Central memory CD8-positive, alpha-beta T cell (primary cell): ENCODE measurements around the gene MYO5A.

ENCODE experiments used
- ATAC-seq: fragments of 150-1000 bp; cut with Tn5 transposase; replicated peaks from 2 replicates; pipeline ENCODE4 v1.10.0; 2022; ENCODE audit warnings: mild to moderate bottlenecking, moderate FRiP score, moderate number of reproducible peaks; ENCODE audit not compliant: poor library complexity, severe bottlenecking; ENCODE audit errors: extremely low read depth
- DNase-seq, 2 donors: peaks; one replicate each; pipeline ENCODE4 v3.0.0; 2021; ENCODE audit warnings: low spot score in 2 of 2
- H3K27ac Mint-ChIP-seq: one replicate; pipeline ENCODE4 v1.8.0; 2022; ENCODE audit warnings: low read depth, mild to moderate bottlenecking, moderate library complexity, mixed read lengths
- H3K27me3 Mint-ChIP-seq: one replicate; pipeline ENCODE4 v1.8.0; 2022; ENCODE audit warnings: mixed read lengths
- H3K36me3 Mint-ChIP-seq: one replicate; pipeline ENCODE4 v1.8.0; 2022; ENCODE audit warnings: mild to moderate bottlenecking, moderate library complexity, mixed read lengths; ENCODE audit not compliant: insufficient read depth
- H3K4me1 Mint-ChIP-seq: one replicate; pipeline ENCODE4 v1.8.0; 2022; ENCODE audit warnings: mixed read lengths
- H3K4me3 Mint-ChIP-seq: one replicate; pipeline ENCODE4 v1.8.0; 2022; ENCODE audit warnings: mild to moderate bottlenecking, moderate library complexity, mixed read lengths
- H3K9me3 Mint-ChIP-seq: one replicate; pipeline ENCODE4 v1.8.0; 2022; ENCODE audit warnings: mixed read lengths

Gene MYO5A

DNA sequence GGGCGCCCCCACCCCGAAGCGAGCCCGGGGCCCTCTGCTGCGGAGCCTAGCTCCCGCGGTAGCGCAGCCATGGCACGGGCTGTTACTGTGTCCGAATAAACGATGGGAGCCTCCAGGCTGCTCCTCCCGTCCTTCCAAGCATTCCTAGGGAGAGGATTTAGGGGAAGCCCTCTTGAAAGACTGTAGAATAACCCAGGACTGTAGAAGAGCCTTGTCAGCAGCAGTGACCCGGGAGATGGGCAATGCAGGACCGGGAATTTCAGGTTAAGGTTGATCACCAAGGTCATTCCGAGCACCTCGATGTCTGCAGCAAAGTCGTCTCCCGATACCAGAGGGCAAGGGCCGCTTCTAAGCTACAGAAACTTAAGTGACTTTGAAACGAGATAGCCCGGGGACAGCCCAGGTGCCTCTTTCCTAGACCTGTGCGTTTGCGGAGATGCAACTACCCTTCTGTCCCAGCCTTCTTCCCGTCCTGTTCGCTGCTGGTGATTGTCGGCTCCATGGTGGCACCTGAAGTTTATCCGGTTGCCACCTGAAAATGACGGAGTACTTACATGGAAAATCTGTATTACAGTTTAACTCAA is 753 bp upstream of the MYO5A start:
- Mint-ChIP-seq H3K27me3 (no peaks in the 10 kb centered on the region), H3K27ac (peak overlapping the region; percentile 89), H3K4me1 (peaks cover 32% of the 10 kb centered on the region), H3K4me3 (peak overlapping the region; percentile 81), H3K36me3 (peaks cover 9% of the 10 kb centered on the region), H3K9me3 (no peaks in the 10 kb centered on the region)
- ATAC-seq (peak; percentile 7), DNase-seq (peak in 1 of 2 donors; percentile 16)

DNA sequence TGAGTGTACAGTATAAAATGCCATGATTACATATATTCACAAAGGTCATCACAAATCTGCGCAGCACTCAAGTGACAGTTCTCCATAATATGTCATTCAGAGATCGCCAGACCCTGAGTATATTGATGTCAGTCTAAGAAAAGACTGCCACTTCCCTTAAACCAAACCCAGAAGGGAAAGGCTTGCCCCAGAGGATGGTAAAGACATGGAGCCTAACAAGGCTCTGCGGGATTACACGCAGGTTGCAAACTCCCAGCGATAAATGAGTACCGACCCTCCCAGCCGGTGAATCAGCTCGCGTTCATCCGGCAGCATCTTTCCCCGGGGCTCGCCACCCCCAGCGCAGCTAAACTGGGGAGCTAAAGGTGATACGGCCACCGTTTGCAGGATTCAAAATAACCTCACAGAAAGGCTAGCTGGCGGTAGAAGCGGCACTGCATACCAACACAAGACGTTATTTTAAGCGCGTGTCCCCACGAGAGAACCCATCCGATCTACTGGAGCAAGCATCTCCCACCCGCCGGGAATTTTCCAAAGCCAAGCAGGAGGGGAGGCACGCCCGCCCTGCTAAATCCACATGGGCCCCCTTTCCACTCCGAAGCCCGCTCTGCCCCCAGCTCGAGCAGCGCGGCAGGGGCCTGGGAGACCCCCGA is 643 bp downstream of the MYO5A start:
- peak overlapping the region; percentile 81 for H3K4me3 Mint-ChIP-seq

DNA sequence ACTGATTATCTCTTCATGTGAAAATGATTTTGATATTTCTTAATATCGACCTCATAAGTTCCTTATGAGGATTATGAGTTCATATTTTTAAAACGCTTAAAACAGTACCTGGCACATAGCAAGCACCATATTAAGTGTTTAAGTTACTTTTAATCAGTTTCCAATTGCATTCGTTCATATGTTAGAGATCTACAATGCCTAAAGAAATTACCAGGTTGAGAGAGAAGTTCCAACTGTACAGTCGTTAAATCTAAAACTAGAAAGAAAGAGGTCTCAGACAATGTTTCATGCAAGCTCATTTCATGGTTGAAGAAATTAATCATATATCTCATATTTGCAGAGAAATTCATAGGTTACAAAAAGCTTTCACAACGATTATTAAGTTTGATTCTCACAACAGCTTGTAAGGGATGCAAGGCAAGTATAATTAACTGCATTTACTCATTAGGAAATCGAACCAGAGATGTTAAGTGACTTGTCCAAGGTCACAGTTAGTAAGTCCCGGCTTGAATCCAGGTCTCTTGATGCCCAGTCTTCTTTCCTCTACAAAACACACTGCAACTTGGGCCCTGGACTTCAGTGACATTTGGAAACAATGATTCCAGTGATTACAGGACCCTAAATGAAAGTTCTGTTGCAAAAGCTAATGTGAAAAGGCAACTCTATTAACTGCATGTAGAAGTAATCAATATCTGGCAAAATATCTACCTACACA is 1.3 kb downstream of the MYO5A start:
- no peak for ATAC-seq
- peak overlapping the region; percentile 83 for H3K27ac Mint-ChIP-seq
- no peaks in the 10 kb centered on the region for H3K9me3 Mint-ChIP-seq
- H3K27me3 Mint-ChIP-seq, result no peaks in the 10 kb centered on the region
- no peak for DNase-seq
- H3K36me3 Mint-ChIP-seq, result peaks cover 12% of the 10 kb centered on the region
- H3K4me1 Mint-ChIP-seq, result peaks cover 49% of the 10 kb centered on the region
- peak overlapping the region; percentile 81 for H3K4me3 Mint-ChIP-seq

More for the DNA sequence above, 643 bp downstream of the MYO5A start:
- H3K27ac Mint-ChIP-seq, result peak overlapping the region; percentile 83
- no peaks in the 10 kb centered on the region for H3K9me3 Mint-ChIP-seq
- peaks cover 46% of the 10 kb centered on the region for H3K4me1 Mint-ChIP-seq
- peak; percentile 15 for ATAC-seq
- H3K27me3 Mint-ChIP-seq, result no peaks in the 10 kb centered on the region
- DNase-seq, result peak; percentile 18 to 22
- peaks cover 12% of the 10 kb centered on the region for H3K36me3 Mint-ChIP-seq

- H3K27ac Mint-ChIP-seq, result no peak overlapping the region
- no peak for DNase-seq
Observed at GRCh38 chr15:52524223-52525136, 4.2 kb downstream of the MYO5A start.

DNA sequence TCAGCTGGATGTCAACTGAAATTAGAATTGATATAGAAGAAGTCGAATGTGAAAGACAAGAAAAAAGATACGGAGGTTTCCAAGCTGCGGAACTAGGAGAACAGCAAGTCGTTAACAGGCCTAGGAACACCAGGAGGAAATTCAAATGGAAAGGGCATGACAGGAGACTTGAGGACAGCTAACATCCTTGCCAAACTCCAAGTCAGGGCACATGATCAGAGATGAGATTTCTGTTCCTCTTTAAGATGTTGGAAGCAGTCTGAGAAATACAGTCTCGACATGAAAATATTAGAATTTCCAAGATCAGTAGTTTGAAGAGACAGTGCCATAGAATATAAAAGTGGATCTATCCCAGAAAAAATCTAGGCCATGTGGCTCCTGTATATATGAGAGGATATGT is 5.0 kb downstream of the MYO5A start:
- H3K9me3 Mint-ChIP-seq, result no peaks in the 10 kb centered on the region
- no peaks in the 10 kb centered on the region for H3K27me3 Mint-ChIP-seq
- peaks cover 9% of the 10 kb centered on the region for H3K36me3 Mint-ChIP-seq
- ATAC-seq (no peak), DNase-seq (no peak)
- H3K27ac Mint-ChIP-seq, result no peak overlapping the region
- H3K4me3 Mint-ChIP-seq, result no peak overlapping the region
- H3K4me1 Mint-ChIP-seq, result peaks cover 61% of the 10 kb centered on the region

More at GRCh38 chr15:52524223-52525136, 4.2 kb downstream of the MYO5A start:
- H3K4me3 Mint-ChIP-seq, result no peak overlapping the region
- no peaks in the 10 kb centered on the region for H3K27me3 Mint-ChIP-seq
- H3K36me3 Mint-ChIP-seq, result peaks cover 9% of the 10 kb centered on the region
- peaks cover 56% of the 10 kb centered on the region for H3K4me1 Mint-ChIP-seq
- no peak for ATAC-seq
- H3K9me3 Mint-ChIP-seq, result no peaks in the 10 kb centered on the region

DNA sequence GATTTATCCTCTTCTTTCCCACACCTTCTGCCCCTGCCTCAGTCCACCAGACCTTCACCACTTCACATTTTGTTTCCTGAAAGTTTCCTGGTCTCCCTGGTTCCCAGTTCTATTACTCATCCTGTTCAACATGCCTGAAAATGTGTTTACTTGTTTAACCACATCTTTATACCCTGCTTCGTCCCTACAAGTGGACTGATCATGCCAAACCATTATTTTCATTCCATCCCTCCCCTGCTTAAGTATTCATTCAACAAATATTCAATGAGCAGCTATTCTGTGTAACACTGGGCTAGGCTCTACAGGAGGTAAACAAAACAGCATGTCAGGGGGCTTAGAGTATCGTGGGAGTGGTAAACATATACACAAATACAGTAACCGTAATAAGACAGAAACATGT is 5.5 kb downstream of the MYO5A start:
- ATAC-seq, result no peak
- DNase-seq, result no peak

GRCh38 chr15:52521682-52522081 is 7.0 kb downstream of the MYO5A start:
- H3K4me3 Mint-ChIP-seq, result no peak overlapping the region
- ATAC-seq, result no peak

More for the DNA sequence above, 5.5 kb downstream of the MYO5A start:
- Mint-ChIP-seq H3K4me1 (peaks cover 61% of the 10 kb centered on the region), H3K36me3 (peaks cover 9% of the 10 kb centered on the region), H3K4me3 (no peak overlapping the region), H3K9me3 (no peaks in the 10 kb centered on the region), H3K27ac (no peak overlapping the region), H3K27me3 (no peaks in the 10 kb centered on the region)

GRCh38 chr15:52520421-52520820 is 8.3 kb downstream of the MYO5A start:
- H3K4me1 Mint-ChIP-seq, result peaks cover 45% of the 10 kb centered on the region
- H3K9me3 Mint-ChIP-seq, result no peaks in the 10 kb centered on the region
- no peak overlapping the region for H3K27ac Mint-ChIP-seq
- H3K4me3 Mint-ChIP-seq, result no peak overlapping the region
- H3K27me3 Mint-ChIP-seq, result no peaks in the 10 kb centered on the region
- H3K36me3 Mint-ChIP-seq, result peaks cover 4% of the 10 kb centered on the region
- DNase-seq (no peak), ATAC-seq (no peak)

More at GRCh38 chr15:52521682-52522081, 7.0 kb downstream of the MYO5A start:
- DNase-seq, result no peak
- Mint-ChIP-seq H3K27me3 (no peaks in the 10 kb centered on the region), H3K36me3 (peaks cover 6% of the 10 kb centered on the region), H3K27ac (no peak overlapping the region), H3K4me1 (peaks cover 50% of the 10 kb centered on the region), H3K9me3 (no peaks in the 10 kb centered on the region)

DNA sequence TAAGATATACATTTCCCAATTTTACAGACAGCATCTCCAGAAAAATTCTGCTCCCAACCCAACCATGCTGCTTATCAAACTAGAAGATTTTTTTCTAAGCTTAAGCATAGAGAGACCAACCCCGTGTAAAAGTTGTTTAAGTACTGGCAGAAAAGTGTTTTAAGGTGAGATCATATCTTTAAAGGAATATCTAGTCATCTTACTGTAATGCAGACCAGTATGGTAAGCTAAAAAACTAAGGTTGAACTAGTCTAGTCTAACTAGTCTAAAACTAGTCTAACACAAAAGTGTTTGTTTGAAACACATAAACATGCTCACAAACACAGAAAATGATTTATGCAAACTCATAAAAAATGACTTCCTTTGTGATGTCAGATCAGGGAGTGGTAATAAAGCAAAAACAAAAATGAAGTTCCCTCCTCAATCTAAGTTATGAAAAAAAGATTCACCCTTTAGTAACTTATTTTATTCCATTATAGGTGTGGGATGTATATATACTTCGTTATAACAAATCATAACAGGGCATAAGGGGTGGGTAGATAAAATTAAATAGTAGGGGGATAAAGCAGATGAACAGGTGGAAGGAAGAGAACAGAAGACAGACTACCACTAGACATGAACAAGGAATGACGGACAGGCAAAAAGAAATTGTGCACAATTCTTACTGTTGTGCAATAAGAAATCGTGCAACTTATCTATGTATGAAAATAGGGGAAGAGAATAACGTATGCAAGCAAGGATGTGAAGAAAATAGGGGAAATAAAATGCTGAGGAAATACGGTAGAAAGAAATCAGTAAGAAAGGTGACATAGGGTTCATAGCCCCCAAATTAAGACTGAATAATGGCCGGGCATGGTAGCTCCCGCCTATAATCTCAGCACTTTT is 10.0 kb downstream of the MYO5A start:
- H3K9me3 Mint-ChIP-seq, result no peaks in the 10 kb centered on the region
- no peak overlapping the region for H3K27ac Mint-ChIP-seq
- no peak overlapping the region for H3K4me3 Mint-ChIP-seq
- DNase-seq, result no peak
- H3K27me3 Mint-ChIP-seq, result no peaks in the 10 kb centered on the region
- peaks cover 35% of the 10 kb centered on the region for H3K4me1 Mint-ChIP-seq
- peaks cover 1% of the 10 kb centered on the region for H3K36me3 Mint-ChIP-seq
- no peak for ATAC-seq

GRCh38 chr15:52517014-52517413 is 11.7 kb downstream of the MYO5A start:
- Mint-ChIP-seq H3K4me1 (peaks cover 28% of the 10 kb centered on the region), H3K27me3 (no peaks in the 10 kb centered on the region), H3K36me3 (no peaks in the 10 kb centered on the region), H3K4me3 (no peak overlapping the region), H3K27ac (no peak overlapping the region), H3K9me3 (no peaks in the 10 kb centered on the region)
- DNase-seq (no peak), ATAC-seq (no peak)

DNA sequence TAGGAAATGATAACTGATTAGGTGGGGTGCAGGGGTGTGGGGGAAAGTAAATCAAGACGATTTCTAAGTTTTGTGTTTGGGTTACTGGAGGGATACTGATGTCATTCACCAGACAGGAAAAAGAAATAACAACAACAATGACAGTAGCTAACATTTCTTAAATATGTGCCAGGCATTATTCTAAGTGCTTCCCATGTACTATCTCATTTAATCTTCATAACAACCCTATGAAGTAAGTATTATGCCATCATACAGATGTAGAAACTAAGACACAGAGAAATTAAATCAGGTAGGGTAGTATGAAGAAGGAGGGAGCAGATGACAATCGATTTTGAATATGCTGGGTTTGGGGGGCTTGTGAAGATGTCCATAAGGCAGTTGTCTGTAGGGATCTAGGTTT is 13.3 kb downstream of the MYO5A start:
- no peak overlapping the region for H3K27ac Mint-ChIP-seq
- no peak overlapping the region for H3K4me3 Mint-ChIP-seq
- no peak for DNase-seq
- ATAC-seq, result no peak
- H3K4me1 Mint-ChIP-seq, result peaks cover 29% of the 10 kb centered on the region
- no peaks in the 10 kb centered on the region for H3K9me3 Mint-ChIP-seq
- H3K27me3 Mint-ChIP-seq, result no peaks in the 10 kb centered on the region
- peaks cover under 1% of the 10 kb centered on the region for H3K36me3 Mint-ChIP-seq
